Mesenchymal stem cell (in vitro differentiated cells and primary cell): Measurements from ENCODE around the gene NEFH.

ENCODE experiments used
- DNase-seq: peaks from one replicate; pipeline ENCODE4 v3.0.0-alpha.2; 2013
- H2AFZ ChIP-seq: one replicate; pipeline ENCODE4 v1.6.1; 2013; ENCODE audit warnings: low read depth, mild to moderate bottlenecking, control low read depth, inconsistent platforms, low read length, moderate library complexity
- H2AK5ac ChIP-seq: 2 replicates; pipeline ENCODE4 v1.6.1; 2013; ENCODE audit warnings: low read length, moderate library complexity, mild to moderate bottlenecking, inconsistent platforms; ENCODE audit not compliant: severe bottlenecking
- H2BK120ac ChIP-seq: one replicate; pipeline ENCODE4 v1.6.1; 2013; ENCODE audit warnings: low read depth, mild to moderate bottlenecking, inconsistent platforms, low read length, moderate library complexity
- H2BK12ac ChIP-seq, 2 experiments: one replicate each; pipeline ENCODE4 v1.6.1; 2013; ENCODE audit warnings: inconsistent platforms in 2 of 2, low read length in 2 of 2, mild to moderate bottlenecking in 2 of 2, moderate library complexity in 2 of 2, control low read depth in 1 of 2
- H2BK15ac ChIP-seq: one replicate; pipeline ENCODE4 v1.6.1; 2013; ENCODE audit warnings: mild to moderate bottlenecking, low read depth, inconsistent platforms; ENCODE audit not compliant: poor library complexity, severe bottlenecking
- H2BK5ac ChIP-seq: 2 replicates; pipeline ENCODE4 v1.6.1; 2013; ENCODE audit warnings: low read depth, mild to moderate bottlenecking, low read length, control low read depth, inconsistent platforms; ENCODE audit not compliant: poor library complexity, severe bottlenecking
- H3K14ac ChIP-seq, 2 experiments: one replicate each; pipeline ENCODE4 v1.6.1; 2013; ENCODE audit warnings: inconsistent platforms in 2 of 2, low read length in 2 of 2, control low read depth in 1 of 2, mild to moderate bottlenecking in 1 of 2, moderate library complexity in 1 of 2
- H3K18ac ChIP-seq, 2 experiments: one replicate each; pipeline ENCODE4 v1.6.1; 2013; ENCODE audit warnings: inconsistent platforms in 2 of 2, low read length in 2 of 2, control low read depth in 1 of 2, low read depth in 1 of 2, mild to moderate bottlenecking in 1 of 2
- H3K23ac ChIP-seq, 2 experiments: one replicate each; pipeline ENCODE4 v1.6.1; 2013; ENCODE audit warnings: inconsistent platforms in 2 of 2, low read length in 2 of 2, mild to moderate bottlenecking in 2 of 2, moderate library complexity in 2 of 2, control low read depth in 1 of 2
- H3K27ac ChIP-seq: 2 replicates; pipeline ENCODE4 v1.5.1; 2013; ENCODE audit warnings: mild to moderate bottlenecking, moderate library complexity, low read length, control low read depth, inconsistent platforms; ENCODE audit not compliant: poor library complexity, severe bottlenecking
- H3K27me3 ChIP-seq, 2 experiments: 2 replicates each; pipeline versions ENCODE4 v1.6.1 to v1.7.0; 2013; ENCODE audit warnings: low read length in 2 of 2, mild to moderate bottlenecking in 2 of 2, moderate library complexity in 2 of 2, control low read depth in 1 of 2, inconsistent platforms in 1 of 2; ENCODE audit not compliant: control insufficient read depth in 1 of 2, insufficient read depth in 1 of 2
- H3K36me3 ChIP-seq, 2 experiments: 2 replicates each; pipeline versions ENCODE4 v1.6.1 to v1.7.0; 2013; ENCODE audit warnings: low read length in 2 of 2, control low read depth in 1 of 2, inconsistent platforms in 1 of 2, low read depth in 1 of 2, mild to moderate bottlenecking in 1 of 2; ENCODE audit not compliant: insufficient read depth in 2 of 2, control insufficient read depth in 1 of 2
- H3K4ac ChIP-seq, 2 experiments: one replicate each; pipeline ENCODE4 v1.6.1; 2013; ENCODE audit warnings: inconsistent platforms in 2 of 2, low read length in 2 of 2, mild to moderate bottlenecking in 2 of 2, moderate library complexity in 2 of 2, control low read depth in 1 of 2, low read depth in 1 of 2
- H3K4me1 ChIP-seq: 2 replicates; pipeline ENCODE4 v1.6.1; 2013; ENCODE audit warnings: low read depth, low read length, control low read depth; ENCODE audit not compliant: control insufficient read depth, insufficient read depth
- H3K4me2 ChIP-seq: 2 replicates; pipeline ENCODE4 v1.6.1; 2013; ENCODE audit warnings: low read length, mild to moderate bottlenecking, inconsistent platforms; ENCODE audit not compliant: poor library complexity, severe bottlenecking
- H3K4me3 ChIP-seq, 2 experiments: 2 replicates each; pipeline versions ENCODE4 v1.5.1 to v1.7.0; 2013; ENCODE audit warnings: low read length in 2 of 2, mild to moderate bottlenecking in 2 of 2, control low read depth in 1 of 2, low read depth in 1 of 2; ENCODE audit not compliant: insufficient read depth in 1 of 2
- H3K79me1 ChIP-seq: replicated peaks from 2 replicates; pipeline ENCODE4 v1.6.1; 2013; ENCODE audit warnings: mild to moderate bottlenecking, control low read depth, low read length, inconsistent platforms; ENCODE audit not compliant: poor library complexity, severe bottlenecking
- H3K9ac ChIP-seq: 2 replicates; pipeline ENCODE4 v1.7.0; 2013; ENCODE audit warnings: mild to moderate bottlenecking, low read length, moderate library complexity
- H3K9me3 ChIP-seq: 2 replicates; pipeline ENCODE4 v1.7.0; 2013; ENCODE audit warnings: mild to moderate bottlenecking, low read length; ENCODE audit not compliant: control insufficient read depth
- H4K8ac ChIP-seq: one replicate; pipeline ENCODE4 v1.6.1; 2013; ENCODE audit warnings: inconsistent platforms, mild to moderate bottlenecking, low read length, moderate library complexity
- H4K91ac ChIP-seq: one replicate; pipeline ENCODE4 v1.6.1; 2013; ENCODE audit warnings: mild to moderate bottlenecking, low read length, inconsistent platforms
- WGBS: methylation state at CpG from one replicate; pipeline ENCODE4 v1.1.7; 2013; ENCODE audit warnings: mixed read lengths; 5-methylcytosine and 5-hydroxymethylcytosine counted together

Gene NEFH

DNA sequence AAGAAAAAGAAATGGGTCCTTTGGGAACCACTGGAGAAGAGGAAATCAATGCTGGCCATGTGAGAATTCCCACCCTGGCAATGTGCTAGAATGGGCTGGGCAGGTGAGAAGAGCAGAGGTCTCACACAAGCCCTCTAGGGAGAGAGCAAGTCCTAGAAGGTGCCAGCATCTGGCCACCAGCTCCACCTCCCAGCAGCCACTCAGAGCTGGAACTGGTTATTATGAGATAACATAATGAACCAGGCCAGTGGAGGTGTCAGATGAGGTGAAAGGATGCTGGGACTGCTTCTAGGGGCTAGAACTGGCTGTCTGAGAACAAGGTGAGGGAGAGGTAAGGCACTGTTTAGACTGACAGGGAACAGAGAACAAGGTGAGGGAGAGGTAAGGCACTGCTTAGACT is 29.3 kb downstream of the NEFH start:
- no peaks in the 10 kb centered on the region for H3K27me3 ChIP-seq
- no peak overlapping the region for H3K4ac ChIP-seq

DNA sequence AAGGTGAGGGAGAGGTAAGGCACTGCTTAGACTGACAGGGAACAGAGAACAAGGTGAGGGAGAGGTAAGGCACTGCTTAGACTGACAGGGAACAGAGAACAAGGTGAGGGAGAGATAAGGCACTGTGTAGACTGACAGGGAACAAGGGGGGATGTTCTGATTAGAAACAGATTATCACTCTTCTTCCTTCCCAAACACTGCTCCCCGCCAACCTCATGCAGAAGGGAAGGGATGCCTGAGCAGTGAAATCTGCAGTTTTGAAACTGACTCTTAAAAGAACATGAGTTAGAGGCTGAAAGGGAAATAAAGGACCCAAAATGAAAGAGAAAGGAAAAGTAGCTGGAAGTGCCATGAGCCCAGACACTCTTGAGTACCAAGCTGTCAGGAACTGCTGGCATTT is 29.8 kb downstream of the NEFH start:
- WGBS = 100% methylated on average over 1 of the region's 1 CpG
- Histone ChIP-seq H3K18ac (no peak overlapping the region), H2BK120ac (no peak overlapping the region), H2AK5ac (no peak overlapping the region), H3K9me3 (no peaks in the 10 kb centered on the region), H3K4me2 (no peak overlapping the region), H3K14ac (no peak overlapping the region), H3K4ac (no peak overlapping the region), H3K79me1 (peaks cover 12% of the 10 kb centered on the region), H3K4me1 (no peaks in the 10 kb centered on the region), H3K27ac (no peak overlapping the region), H4K91ac (no peak overlapping the region), H3K27me3 (no peaks in the 10 kb centered on the region), H2AFZ (no peak overlapping the region), H2BK5ac (no peak overlapping the region), H4K8ac (no peak overlapping the region), H3K9ac (no peak overlapping the region), H3K36me3 (peaks cover 70 to 79% of the 10 kb centered on the region in 2 experiments), H2BK12ac (no peak overlapping the region), H3K23ac (no peak overlapping the region), H2BK15ac (no peak overlapping the region), H3K4me3 (no peak overlapping the region)
- DNase-seq = no peak

More for the DNA sequence above, 29.3 kb downstream of the NEFH start:
- no peak overlapping the region for H4K8ac ChIP-seq
- H3K4me1 ChIP-seq = no peaks in the 10 kb centered on the region
- no peak overlapping the region for H3K18ac ChIP-seq
- H3K36me3 ChIP-seq = peaks cover 67 to 79% of the 10 kb centered on the region in 2 experiments
- no peak overlapping the region for H2BK12ac ChIP-seq
- no peaks in the 10 kb centered on the region for H3K9me3 ChIP-seq
- no peak overlapping the region for H3K9ac ChIP-seq
- no peak overlapping the region for H2AFZ ChIP-seq
- H2BK5ac ChIP-seq = no peak overlapping the region
- no peak overlapping the region for H2BK120ac ChIP-seq
- H4K91ac ChIP-seq = no peak overlapping the region
- no peak overlapping the region for H3K27ac ChIP-seq
- H3K23ac ChIP-seq = no peak overlapping the region
- H3K4me2 ChIP-seq = no peak overlapping the region
- DNase-seq = no peak
- H3K79me1 ChIP-seq = peaks cover 12% of the 10 kb centered on the region
- H3K14ac ChIP-seq = no peak overlapping the region
- H2AK5ac ChIP-seq = no peak overlapping the region
- no peak overlapping the region for H2BK15ac ChIP-seq
- no peak overlapping the region for H3K4me3 ChIP-seq

DNA sequence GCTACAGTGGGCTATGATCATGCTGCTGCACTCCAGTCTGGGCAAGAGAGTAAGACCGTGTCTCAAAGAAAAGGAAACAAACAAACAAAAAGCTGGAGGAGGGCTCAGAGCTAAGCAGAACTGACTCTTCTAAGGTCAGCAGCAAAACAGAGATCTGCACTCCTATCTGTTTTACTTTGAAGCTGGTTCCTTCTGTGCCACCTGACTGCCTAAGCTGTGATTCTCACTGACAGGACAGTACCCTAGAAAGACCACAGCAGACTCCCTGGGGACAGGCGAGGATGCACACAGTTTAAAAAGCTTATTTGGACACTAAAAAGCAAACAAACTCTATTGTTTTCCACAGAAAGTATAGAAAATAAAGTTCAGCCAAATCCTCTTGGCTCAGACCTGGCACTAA is 30.5 kb downstream of the NEFH start:
- Histone ChIP-seq H3K23ac (no peak overlapping the region), H3K27ac (no peak overlapping the region), H2AK5ac (no peak overlapping the region), H2BK120ac (no peak overlapping the region), H3K14ac (no peak overlapping the region), H3K27me3 (no peaks in the 10 kb centered on the region), H2BK12ac (no peak overlapping the region), H3K4ac (no peak overlapping the region), H3K18ac (no peak overlapping the region), H2BK15ac (no peak overlapping the region), H4K91ac (no peak overlapping the region), H2AFZ (no peak overlapping the region), H3K9ac (no peak overlapping the region), H3K4me2 (no peak overlapping the region), H3K4me3 (no peak overlapping the region), H3K79me1 (peaks cover 14% of the 10 kb centered on the region), H3K4me1 (no peaks in the 10 kb centered on the region), H4K8ac (no peak overlapping the region), H3K9me3 (no peaks in the 10 kb centered on the region), H3K36me3 (peaks cover 71 to 82% of the 10 kb centered on the region in 2 experiments), H2BK5ac (no peak overlapping the region)
- WGBS = 96% methylated on average over 2 of the region's 2 CpGs
- DNase-seq = no peak

DNA sequence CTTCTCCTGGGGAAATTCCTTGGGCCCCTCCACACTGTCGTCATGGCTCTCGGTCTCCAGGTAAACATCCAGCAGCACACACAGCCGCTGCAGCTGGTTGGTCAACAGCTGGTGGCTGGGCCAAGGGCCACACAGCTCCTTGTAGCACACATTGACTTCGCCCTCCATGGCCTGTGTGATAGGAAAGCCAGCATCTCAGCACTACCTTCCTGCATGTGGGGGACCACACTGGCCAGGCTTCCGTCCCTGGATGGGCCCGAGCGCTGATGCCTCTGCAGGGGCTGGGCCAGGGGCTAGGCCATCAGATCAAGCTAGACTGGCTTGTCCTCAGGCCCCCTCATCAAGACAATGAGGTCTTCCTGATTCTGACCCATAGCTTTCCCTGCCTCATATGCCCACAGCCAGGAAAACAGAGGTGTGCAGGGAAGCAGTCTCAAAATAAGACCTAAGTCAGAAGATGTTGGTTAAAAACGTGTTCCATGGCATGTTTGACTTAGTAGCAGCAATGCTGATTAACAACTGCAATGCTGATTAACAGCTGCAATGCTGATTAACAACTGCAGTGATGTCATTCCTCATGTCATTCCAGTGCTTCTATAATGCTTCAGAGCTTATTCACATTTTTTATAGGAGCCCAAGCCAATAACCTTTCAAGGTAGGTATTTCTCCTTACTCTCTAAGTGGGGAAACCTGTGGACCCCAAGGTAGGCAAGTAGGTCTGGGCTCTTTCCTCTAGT is 31.3 kb downstream of the NEFH start:
- H3K23ac ChIP-seq = no peak overlapping the region
- H3K18ac ChIP-seq = no peak overlapping the region
- no peak overlapping the region for H2AK5ac ChIP-seq
- H2BK12ac ChIP-seq = no peak overlapping the region
- DNase-seq = no peak
- no peaks in the 10 kb centered on the region for H3K27me3 ChIP-seq
- no peak overlapping the region for H4K8ac ChIP-seq
- peak overlapping the region in 1 of 2 experiments; percentile 23 for H3K14ac ChIP-seq
- no peak overlapping the region for H3K9ac ChIP-seq
- 97% methylated on average over 8 of the region's 8 CpGs for WGBS
- H3K4me1 ChIP-seq = no peaks in the 10 kb centered on the region
- peaks cover 16% of the 10 kb centered on the region for H3K79me1 ChIP-seq
- H3K4me2 ChIP-seq = no peak overlapping the region
- H4K91ac ChIP-seq = no peak overlapping the region
- peaks cover 75 to 84% of the 10 kb centered on the region in 2 experiments for H3K36me3 ChIP-seq
- H2AFZ ChIP-seq = no peak overlapping the region
- no peaks in the 10 kb centered on the region for H3K9me3 ChIP-seq
- no peak overlapping the region for H2BK15ac ChIP-seq
- H3K27ac ChIP-seq = no peak overlapping the region
- no peak overlapping the region for H3K4ac ChIP-seq
- no peak overlapping the region for H2BK5ac ChIP-seq
- no peak overlapping the region for H2BK120ac ChIP-seq
- no peak overlapping the region for H3K4me3 ChIP-seq
